Heart left ventricle (tissue), 16 donors: ENCODE data around the gene EHD1. TPM values are rescaled to one million over a fixed set of nuclear protein-coding genes. Genes with fewer than 3 reads are reported as not detected.
A peak's percentile ranks its signal among the peaks of the same experiment; 100 is the strongest.

Experiments
- ATAC-seq, 4 donors: fragments of 200-7000 bp; cut with Tn5 transposase; one replicate each; pipeline ENCODE4 v1.9.1; 2020 to 2022; ENCODE audit warnings: moderate library complexity in 4 of 4, mild to moderate bottlenecking in 3 of 4, moderate number of reproducible peaks in 1 of 4
- DNase-seq, 5 donors: peaks; one replicate each; pipeline ENCODE4 v3.0.0-alpha.2; 2020
- H3K27ac ChIP-seq, 12 donors: fragments of 200-600 bp; sonication (generic) in 4 of 12; one replicate each; pipeline versions ENCODE4 v1.5.0 to v1.8.0; 2016 to 2022; ENCODE audit warnings: mild to moderate bottlenecking in 2 of 12
- H3K27me3 ChIP-seq, 9 donors: fragments of 200-600 bp; sonication (generic) in 2 of 9; one replicate each; pipeline versions ENCODE4 v1.5.1 to v1.8.0; 2016 to 2022; ENCODE audit warnings: mild to moderate bottlenecking in 3 of 9
- H3K36me3 ChIP-seq, 9 donors: fragments of 200-600 bp; sonication (generic) in 2 of 9; one replicate each; pipeline versions ENCODE4 v1.5.0 to v1.8.0; 2018 to 2022; ENCODE audit warnings: mild to moderate bottlenecking in 2 of 9
- H3K4me1 ChIP-seq, 12 donors: fragments of 200-600 bp; sonication (generic) in 4 of 12; one replicate each; pipeline versions ENCODE4 v1.5.0 to v1.8.0; 2016 to 2022; ENCODE audit warnings: mild to moderate bottlenecking in 3 of 12
- H3K4me3 ChIP-seq, 12 donors: fragments of 200-600 bp; sonication (generic) in 4 of 12; one replicate each; pipeline versions ENCODE4 v1.5.0 to v1.8.0; 2017 to 2022; ENCODE audit warnings: mild to moderate bottlenecking in 9 of 12, moderate library complexity in 4 of 12
- H3K9me3 ChIP-seq, 12 donors: fragments of 200-600 bp; sonication (generic) in 4 of 12; one replicate each; pipeline versions ENCODE4 v1.5.0 to v1.8.0; 2016 to 2022; ENCODE audit warnings: mild to moderate bottlenecking in 1 of 12
- POLR2A ChIP-seq, 2 donors: fragments of 450-650 bp; IDR thresholded peaks; one replicate each; pipeline ENCODE4 v1.6.1; 2017; ENCODE audit warnings: antibody characterized with exemption in 2 of 2, mild to moderate bottlenecking in 2 of 2, moderate library complexity in 2 of 2
- WGBS, 4 donors: extraction: QIAGEN DNeasy Blood & Tissue Kit in 2 of 4; methylation state at CpG; one replicate each; pipeline versions ENCODE4 v1.1.5 to v1.1.7; 2013 to 2018; 5-methylcytosine and 5-hydroxymethylcytosine counted together
- intact Hi-C, 10 donors: fragments of 100-400 bp; cut with DNase I; formaldehyde crosslinking; loops; one replicate each; pipeline versions ENCODE4 v1.11.1 to v1.14.2; 2022
- polyA plus RNA-seq, 2 donors: library from polyadenylated mRNA; stranded (reverse); fragments of 200-250 nt; gene quantifications; one replicate each; pipeline ENCODE4 v1.2.3, GENCODE V29; 2013
- total RNA-seq, 9 donors: library from RNA; depleted of rRNA in 2 of 9; stranded (reverse); fragments of >200 nt in 2 of 9; fragmentation: NEBNext Ultra II Directional in 3 of 9; extraction: Animal tissue kit (Norgen Biotek cat#: 25700) in 3 of 9; gene quantifications; one replicate each; pipeline versions ENCODE4 v1.1.0 to v1.2.4, GENCODE V29; 2016 to 2023
- TF ChIP-seq, protein P1 (sequence below), 12 donors: fragments of 200-600 bp; sonication (generic) in 4 of 12; IDR thresholded peaks; one replicate each; pipeline versions ENCODE4 v1.5.0 to v1.8.0; 2018 to 2022; ENCODE audit warnings: antibody characterized with exemption in 12 of 12, mild to moderate bottlenecking in 5 of 12
- donor health status: ischemic (EF 13 %, LVEDD 7.1; RV severe dilation, severe dysfunction).
- donor health status: healthy with polysubstance abuse.
- donor health status: DM: no; HTN: yes; CAD: no.
- donor health status: DM: no; HTN: no; CAD: no.
- donor health status: ischemic (EF 25% LVEDD 6.9; RV normal size, moderate dysfunction).
- donor health status: ischemic (EF 25% LVEDD 5.7; RV mildly dilated, moderate dysfunction).
- donor health status: healthy.
- donor health status: DM: yes; HTN: yes; CAD: no.
- donor health status: ischemic (EF 35%, LVEDD 5.7; RV mildly dilated, moderate dysfunction).
- donor health status: nonischemic (EF 11% LVEDD 7.7; RV severe dilation, severe dysfunction).
- donor health status: DM: yes; HTN: yes; CAD: no.
- donor health status: PGD.
- donor health status: ischemic (EF 29% LVEDD 5.4; RV normal size, mild dysfunction).
- donor health status: nonischemic (EF 23%, LVEDD 6.1; RV moderate dilation, normal function).

The EHD1 gene
- total and polyA plus RNA-seq, 11 donors = 27.9 to 102 (median 58.0) TPM

DNA sequence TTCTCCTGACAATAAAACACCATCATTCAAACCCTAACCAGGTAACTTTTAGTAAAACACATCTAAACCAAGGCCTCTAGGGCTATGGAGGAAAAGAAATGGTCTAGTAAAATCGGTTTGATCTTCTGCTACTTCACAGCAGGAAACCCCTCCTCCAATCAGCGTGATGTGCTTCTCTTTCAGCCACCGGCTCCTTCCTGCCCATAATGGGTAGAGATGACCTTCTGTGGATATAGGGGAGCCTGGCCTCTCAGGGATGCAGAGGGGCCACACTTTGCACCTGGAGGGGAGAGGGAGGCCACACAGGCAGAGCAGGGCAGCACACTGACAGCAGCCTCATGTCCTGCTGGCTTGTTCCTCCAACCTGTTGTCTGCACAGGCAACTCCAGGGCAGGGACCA lies 6.9 kb downstream of the EHD1 start:
- TF ChIP-seq POLR2A (IDR thresholded peaks at IDR 0.05) = no peak
- TF ChIP-seq, protein P1, sequence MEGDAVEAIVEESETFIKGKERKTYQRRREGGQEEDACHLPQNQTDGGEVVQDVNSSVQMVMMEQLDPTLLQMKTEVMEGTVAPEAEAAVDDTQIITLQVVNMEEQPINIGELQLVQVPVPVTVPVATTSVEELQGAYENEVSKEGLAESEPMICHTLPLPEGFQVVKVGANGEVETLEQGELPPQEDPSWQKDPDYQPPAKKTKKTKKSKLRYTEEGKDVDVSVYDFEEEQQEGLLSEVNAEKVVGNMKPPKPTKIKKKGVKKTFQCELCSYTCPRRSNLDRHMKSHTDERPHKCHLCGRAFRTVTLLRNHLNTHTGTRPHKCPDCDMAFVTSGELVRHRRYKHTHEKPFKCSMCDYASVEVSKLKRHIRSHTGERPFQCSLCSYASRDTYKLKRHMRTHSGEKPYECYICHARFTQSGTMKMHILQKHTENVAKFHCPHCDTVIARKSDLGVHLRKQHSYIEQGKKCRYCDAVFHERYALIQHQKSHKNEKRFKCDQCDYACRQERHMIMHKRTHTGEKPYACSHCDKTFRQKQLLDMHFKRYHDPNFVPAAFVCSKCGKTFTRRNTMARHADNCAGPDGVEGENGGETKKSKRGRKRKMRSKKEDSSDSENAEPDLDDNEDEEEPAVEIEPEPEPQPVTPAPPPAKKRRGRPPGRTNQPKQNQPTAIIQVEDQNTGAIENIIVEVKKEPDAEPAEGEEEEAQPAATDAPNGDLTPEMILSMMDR (IDR thresholded peaks at IDR 0.05) = no peak
- peaks cover 31 to 97% (median 84%) of the 10 kb centered on the region in 12 donors for H3K4me1 ChIP-seq
- H3K9me3 ChIP-seq = no peaks in the 10 kb centered on the region
- DNase-seq (no peak), ATAC-seq (no peak)
- H3K36me3 ChIP-seq = peaks cover 0 to 68% (median 40%) of the 10 kb centered on the region in 9 donors
- WGBS, 4 donors = 44 to 57% (median 45%) methylated on average over 3 of the region's 3 CpGs
- H3K4me3 ChIP-seq = peak overlapping the region in 8 of 12 donors; percentile 0 to 39 (median 32)
- H3K27ac ChIP-seq = peak overlapping the region in 11 of 12 donors; percentile 73 to 93 (median 80)
- intact Hi-C loops = no loop called here
- no peaks in the 10 kb centered on the region for H3K27me3 ChIP-seq

DNA sequence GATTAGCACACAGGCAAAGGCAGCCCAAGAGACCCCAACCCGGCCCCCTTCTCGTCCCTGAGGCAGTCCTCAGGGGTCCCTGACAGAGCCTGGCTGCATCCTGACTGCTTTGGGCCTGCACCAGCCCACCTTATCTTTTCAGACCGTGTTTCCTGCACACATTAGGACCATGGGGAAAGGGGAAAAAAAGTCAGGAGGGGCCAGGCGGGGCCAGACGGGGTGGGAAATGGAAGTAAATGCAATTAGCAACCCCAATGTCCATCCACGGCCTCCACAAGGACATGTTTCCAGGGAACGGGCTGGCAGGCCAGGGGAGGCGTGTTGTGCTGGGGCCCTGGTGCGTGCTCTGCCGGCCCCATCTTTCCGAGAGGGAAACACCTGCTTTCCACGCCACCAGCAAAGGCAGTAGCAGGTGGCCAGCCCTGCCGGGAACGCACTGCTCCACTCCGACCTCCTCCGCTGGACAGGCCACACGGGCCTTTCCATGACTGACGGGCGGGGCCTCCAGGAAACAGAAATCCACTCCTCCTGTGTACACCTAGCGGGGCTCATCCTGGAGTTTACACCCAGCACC lies 7.4 kb downstream of the EHD1 start:
- Histone ChIP-seq H3K27ac (peak overlapping the region; percentile 73 to 93 (median 80)), H3K36me3 (peaks cover 0 to 70% (median 40%) of the 10 kb centered on the region in 9 donors), H3K4me1 (peaks cover 34 to 97% (median 83%) of the 10 kb centered on the region in 12 donors), H3K4me3 (peak overlapping the region in 10 of 12 donors; percentile 0 to 39 (median 31)), H3K27me3 (no peaks in the 10 kb centered on the region), H3K9me3 (no peaks in the 10 kb centered on the region)
- intact Hi-C loops = no loop called here
- ATAC-seq (peak in 1 of 4 donors; percentile 15), DNase-seq (peak in 1 of 5 donors; percentile 30)
- TF ChIP-seq, protein P1 (IDR thresholded peaks at IDR 0.05) = no peak
- TF ChIP-seq POLR2A (IDR thresholded peaks at IDR 0.05) = no peak
- whole genome bisulfite sequencing, 4 donors = 34 to 41% (median 36%) methylated on average over 18 to 20 of the region's 20 CpGs

DNA sequence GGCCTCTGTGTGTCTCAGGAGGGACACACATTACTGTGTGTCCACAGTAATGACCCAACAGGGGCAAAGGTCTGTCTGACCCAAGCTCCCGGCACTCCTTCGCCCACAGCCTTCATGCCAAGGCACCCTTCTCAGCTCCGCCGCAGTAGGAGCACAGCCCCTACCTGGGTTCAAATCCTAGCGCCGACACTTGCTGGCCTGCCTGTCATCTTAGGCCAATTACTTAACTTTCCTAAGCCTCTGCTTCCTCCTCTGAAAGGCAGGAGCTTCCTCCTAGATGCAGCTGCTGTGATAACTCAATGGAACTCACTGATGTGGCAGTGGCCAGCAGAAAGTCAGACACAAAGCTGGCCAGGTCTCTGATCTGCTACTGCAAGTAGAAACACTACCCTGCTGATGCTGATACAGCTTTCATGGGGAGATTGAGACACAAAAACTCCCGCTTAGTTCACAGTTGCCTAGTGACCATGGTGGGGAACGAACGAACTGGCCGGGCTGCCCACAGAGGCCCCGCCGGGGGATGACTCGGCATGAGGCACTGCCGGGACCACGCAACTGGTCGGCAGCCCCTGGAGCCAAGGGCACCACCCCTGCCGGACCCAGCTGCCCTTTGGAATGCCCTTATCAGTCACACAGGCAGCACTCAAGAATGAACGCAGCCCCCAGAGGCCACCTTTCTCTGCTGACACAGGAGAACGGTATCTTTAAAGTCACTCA lies 8.1 kb downstream of the EHD1 start:
- TF ChIP-seq POLR2A (IDR thresholded peaks at IDR 0.05) = no peak
- TF ChIP-seq, protein P1 (IDR thresholded peaks at IDR 0.05) = no peak
- ATAC-seq (peak in 3 of 4 donors; percentile 55 to 73 (median 60)), DNase-seq (peak in 3 of 5 donors; percentile 45 to 80 (median 80))
- no peaks in the 10 kb centered on the region for H3K9me3 ChIP-seq
- peak overlapping the region; percentile 73 to 93 (median 80) for H3K27ac ChIP-seq
- peaks cover 0 to 70% (median 40%) of the 10 kb centered on the region in 9 donors for H3K36me3 ChIP-seq
- 20 to 50% (median 26%) methylated on average over 10 to 19 of the region's 19 CpGs for WGBS, 4 donors
- intact Hi-C loops = no loop called here
- H3K27me3 ChIP-seq = no peaks in the 10 kb centered on the region
- peak overlapping the region in 10 of 12 donors; percentile 0 to 39 (median 31) for H3K4me3 ChIP-seq
- peaks cover 39 to 97% (median 83%) of the 10 kb centered on the region in 12 donors for H3K4me1 ChIP-seq

DNA sequence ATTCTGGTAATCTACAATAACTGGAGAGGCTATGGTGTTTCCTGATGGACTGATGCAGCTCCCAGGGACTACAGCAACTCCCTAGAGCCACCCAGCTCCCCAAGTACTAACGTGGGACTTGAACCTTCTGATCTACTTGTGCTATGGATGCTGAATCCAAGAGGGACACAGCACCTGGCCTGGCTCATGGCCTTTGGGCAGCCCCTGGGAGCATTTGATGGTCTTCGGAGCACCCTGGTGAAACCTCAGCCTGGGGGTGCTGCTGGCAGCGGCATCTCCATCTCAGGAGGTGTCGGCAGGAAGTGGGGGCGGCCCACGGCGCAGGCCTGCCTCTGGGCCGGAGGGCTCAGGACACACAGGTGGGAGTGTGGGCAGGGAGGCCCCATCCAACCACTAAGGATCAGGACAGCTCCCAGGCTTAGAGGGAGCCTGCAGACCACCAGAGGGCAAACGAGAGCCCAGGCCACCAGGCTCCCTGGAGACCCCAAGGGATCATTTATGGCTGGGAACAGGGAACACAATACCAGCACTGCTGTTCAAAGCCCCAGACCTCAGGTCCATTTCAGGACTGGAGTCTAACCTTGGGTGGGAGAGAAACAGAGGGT lies 8.7 kb downstream of the EHD1 start:
- ATAC-seq (peak in 3 of 4 donors; percentile 3 to 23 (median 4)), DNase-seq (no peak)
- intact Hi-C loops = loop anchor here in 1 of 10 donors (2.0 kb wide), 1 partner anchor 21 kb away; no protein-coding TSS in a partner anchor
- no peak for TF ChIP-seq POLR2A (IDR thresholded peaks at IDR 0.05)
- TF ChIP-seq, protein P1 (IDR thresholded peaks at IDR 0.05) = peak in 11 of 12 donors; percentile 18 to 59 (median 32)
- Histone ChIP-seq H3K27me3 (no peaks in the 10 kb centered on the region), H3K36me3 (peaks cover 0 to 66% (median 40%) of the 10 kb centered on the region in 9 donors), H3K9me3 (no peaks in the 10 kb centered on the region), H3K4me1 (peaks cover 45 to 97% (median 83%) of the 10 kb centered on the region in 12 donors), H3K4me3 (peak overlapping the region in 8 of 12 donors; percentile 18 to 39 (median 32)), H3K27ac (peak overlapping the region; percentile 73 to 93 (median 80))
- WGBS, 4 donors = 29 to 53% (median 45%) methylated on average over 1 to 9 of the region's 9 CpGs
